HepG2 (cell line): ENCODE data around the gene RHOT1. TPM values are rescaled to one million over a fixed set of nuclear protein-coding genes. Genes with fewer than 3 reads are reported as not detected.

Experiments used
- ATAC-seq: fragments of 200-7000 bp; cut with Tn5 transposase; 3 replicates; pipeline ENCODE4 v1.9.1; 2020; ENCODE audit warnings: mild to moderate bottlenecking, moderate library complexity
- BruUV-seq: library from RNA; stranded (reverse); fragments of 400-500 nt; replicated peaks from 2 replicates; lab custom pipeline; 2021; lab: Mats Ljungman, UMichigan
- CTCF ChIA-PET: fragments of 300-600 bp; formaldehyde crosslinking; extraction: SDS; loops from one replicate; lab custom pipeline; 2021; ENCODE audit warnings: low total read pairs, inconsistent platforms, low intra/inter-chr PET ratio; lab: Yijun Ruan, JAX
- POLR2A ChIA-PET: fragments of 350-600 bp; sonication (Branson Sonifier 250); formaldehyde crosslinking; loops from one replicate; lab custom pipeline; 2020; ENCODE audit warnings: antibody characterized with exemption, inconsistent platforms; lab: Yijun Ruan, JAX
- DNase-seq: peaks from one replicate; pipeline ENCODE4 v3.0.0-alpha.2; 2015; ENCODE audit warnings: low spot score
- FAIRE-seq: peaks from 3 replicates; lab custom pipeline; 2011; peaks lifted over from hg19 to GRCh38; lab: Jason Lieb, UNC
- H2AFZ ChIP-seq: one replicate; pipeline ENCODE4 v1.6.1; 2011; ENCODE audit warnings: low read length, inconsistent platforms
- H3K27ac ChIP-seq: fragments of 300-600 bp; 3 replicates; pipeline ENCODE4 v1.8.0; 2011; ENCODE audit warnings: mixed run types, mild to moderate bottlenecking, mixed read lengths, low read length, inconsistent platforms; ENCODE audit not compliant: insufficient read depth; ENCODE audit errors: extremely low read length
- H3K27me3 ChIP-seq, 2 experiments: fragments of 200-600 bp in 1 of 2; 2 replicates in 1 of 2; 3 replicates in 1 of 2; pipeline versions ENCODE4 v1.6.0 to v1.8.0; 2011; ENCODE audit warnings: low read length in 2 of 2, mild to moderate bottlenecking in 2 of 2, moderate library complexity in 2 of 2, inconsistent platforms in 1 of 2; ENCODE audit not compliant: insufficient read depth in 2 of 2, control insufficient read depth in 1 of 2
- H3K36me3 ChIP-seq, 2 experiments: fragments of 200-600 bp in 1 of 2; replicated peaks in 1 of 2; 2 replicates in 1 of 2; 3 replicates in 1 of 2; pipeline versions ENCODE4 v1.5.1 to v1.8.0; 2011; ENCODE audit warnings: low read length in 2 of 2, inconsistent platforms in 1 of 2; ENCODE audit not compliant: insufficient read depth in 2 of 2, control insufficient read depth in 1 of 2
- H3K4me1 ChIP-seq: 2 replicates; pipeline ENCODE4 v1.5.1; 2012; ENCODE audit warnings: low read length, inconsistent platforms; ENCODE audit not compliant: insufficient read depth
- H3K4me2 ChIP-seq: 2 replicates; pipeline ENCODE4 v1.6.0; 2011; ENCODE audit warnings: low read depth, low read length, inconsistent platforms
- H3K4me3 ChIP-seq, 3 experiments: fragments of 200-600 bp in 1 of 3; sonication (generic), shearing (Covaris generic) in 1 of 3; replicated peaks in 1 of 3; 2 replicates each; pipeline ENCODE4 v1.5.1; 2011 to 2016; ENCODE audit warnings: low read length in 3 of 3, inconsistent platforms in 2 of 3, low read depth in 2 of 3, mild to moderate bottlenecking in 2 of 3, control low read depth in 1 of 3, mixed read lengths in 1 of 3; ENCODE audit not compliant: insufficient read depth in 1 of 3
- H3K79me2 ChIP-seq: one replicate; pipeline ENCODE4 v1.6.1; 2011; ENCODE audit warnings: low read length, inconsistent platforms; ENCODE audit not compliant: insufficient read depth
- H3K9ac ChIP-seq: 2 replicates; pipeline ENCODE4 v1.6.0; 2011; ENCODE audit warnings: mild to moderate bottlenecking, low read depth, low read length, inconsistent platforms; ENCODE audit not compliant: insufficient read depth
- H3K9me3 ChIP-seq: 2 replicates; pipeline ENCODE4 v1.5.1; 2012; ENCODE audit warnings: mild to moderate bottlenecking, low read length
- H4K20me1 ChIP-seq: 2 replicates; pipeline ENCODE4 v1.6.0; 2011; ENCODE audit warnings: inconsistent platforms, mild to moderate bottlenecking, low read length, moderate library complexity; ENCODE audit not compliant: insufficient read depth
- BORCS8-MEF2B ChIP-seq: sonication (generic); formaldehyde crosslinking; IDR thresholded peaks from 2 replicates; pipeline ENCODE4 v1.8.0; 2022; ENCODE audit warnings: mild to moderate bottlenecking, missing genetic modification reagents
- CREM ChIP-seq, 2 experiments: sonication (generic) in 1 of 2; formaldehyde crosslinking in 1 of 2; IDR thresholded peaks; 2 replicates each; pipeline versions ENCODE4 v1.4.0 to v1.6.1; 2016 to 2020; ENCODE audit warnings: antibody characterized with exemption in 1 of 2, mild to moderate bottlenecking in 1 of 2, missing genetic modification reagents in 1 of 2
- DR1 ChIP-seq: sonication (generic); formaldehyde crosslinking; IDR thresholded peaks from 2 replicates; pipeline ENCODE4 v1.8.0; 2021; ENCODE audit warnings: mild to moderate bottlenecking, missing genetic modification reagents, inconsistent platforms
- EHMT2 ChIP-seq: fragments of 200-600 bp; sonication (generic); IDR thresholded peaks from 2 replicates; pipeline ENCODE4 v1.7.0; 2017; ENCODE audit warnings: antibody characterized with exemption, low read depth, low read length, borderline replicate concordance
- FOXA1 ChIP-seq, 2 experiments: fragments of 450-650 bp in 1 of 2; sonication (generic) in 1 of 2; formaldehyde crosslinking in 1 of 2; IDR thresholded peaks; 2 replicates each; pipeline versions ENCODE4 v1.4.0 to v1.6.1; 2016 to 2020; ENCODE audit warnings: missing genetic modification reagents in 1 of 2
- HDAC6 ChIP-seq: fragments of 200-600 bp; sonication (generic); IDR thresholded peaks from 2 replicates; pipeline ENCODE4 v1.7.0; 2017; ENCODE audit warnings: mild to moderate bottlenecking, antibody characterized with exemption, low read length, low read depth
- HNRNPLL ChIP-seq: fragments of 200-400 bp; formaldehyde crosslinking; IDR thresholded peaks from 2 replicates; pipeline ENCODE4 v1.6.1; 2017; ENCODE audit warnings: mild to moderate bottlenecking, low read depth, low read length; ENCODE audit not compliant: poor library complexity, severe bottlenecking
- KLF6 ChIP-seq: IDR thresholded peaks from 2 replicates; pipeline ENCODE4 v1.8.0; 2016; ENCODE audit warnings: missing biosample characterization, missing genetic modification reagents
- NBN ChIP-seq: fragments of 450-650 bp; conservative IDR thresholded peaks from 2 replicates; pipeline ENCODE4 v1.6.1; 2017
- RFX1 ChIP-seq: fragments of 450-650 bp; IDR thresholded peaks from 2 replicates; pipeline ENCODE4 v1.6.1; 2017
- RNF2 ChIP-seq: fragments of 450-650 bp; conservative IDR thresholded peaks from 2 replicates; pipeline ENCODE4 v1.6.1; 2016; ENCODE audit warnings: low read depth
- TEAD2 ChIP-seq: sonication (generic); formaldehyde crosslinking; IDR thresholded peaks from 2 replicates; pipeline ENCODE4 v1.9.0; 2021; ENCODE audit warnings: missing genetic modification reagents
- TRIM24 ChIP-seq: sonication (generic); formaldehyde crosslinking; IDR thresholded peaks from 2 replicates; pipeline ENCODE4 v1.8.0; 2022; ENCODE audit warnings: mild to moderate bottlenecking, missing genetic modification reagents
- ZFP36L2 ChIP-seq: sonication (generic); formaldehyde crosslinking; IDR thresholded peaks from 2 replicates; pipeline ENCODE4 v1.4.0; 2020; ENCODE audit warnings: missing genetic modification reagents
- ZNF343 ChIP-seq: sonication (generic); formaldehyde crosslinking; IDR thresholded peaks from 2 replicates; pipeline ENCODE4 v1.4.0; 2020; ENCODE audit warnings: mild to moderate bottlenecking, missing genetic modification reagents
- ZNF549 ChIP-seq: sonication (generic); formaldehyde crosslinking; IDR thresholded peaks from 2 replicates; pipeline ENCODE4 v1.5.0; 2020; ENCODE audit warnings: missing genetic modification reagents
- ZNF557 ChIP-seq: sonication (generic); formaldehyde crosslinking; IDR thresholded peaks from 2 replicates; pipeline ENCODE4 v1.4.0; 2020; ENCODE audit warnings: missing genetic modification reagents
- WGBS: methylation state at CpG from one replicate; pipeline ENCODE4 v1.1.6; 2017; ENCODE audit warnings: low lambda C conversion rate; 5-methylcytosine and 5-hydroxymethylcytosine counted together
- in situ Hi-C: cut with HindIII; loops from 2 replicates; pipeline ENCODE4 v1.10.0; 2017; ENCODE audit warnings: low pct_unique_long_range_greater_than_20kb; ENCODE audit not compliant: extremely low pct_ligation_motif_present
- intact Hi-C: fragments of 100-400 bp; cut with micrococcal nuclease; formaldehyde crosslinking; loops from one replicate; pipeline ENCODE4 v1.10.0; 2022; ENCODE audit not compliant: unreplicated experiment
- polyA plus RNA-seq, 8 experiments: library from polyadenylated mRNA; depleted of rRNA in 3 of 8; stranded (reverse) in 7 of 8; unstranded in 1 of 8; fragments of >200 nt; fragmentation: Illumina TruSeq in 4 of 8; extraction: Trizol in 4 of 8; gene quantifications; 2 replicates each; pipeline versions ENCODE4 v1.2.1 to v1.2.3, GENCODE V29; 2011 to 2016; ENCODE audit warnings: low read depth in 4 of 8, missing spikeins in 1 of 8, mixed read lengths in 1 of 8; ENCODE audit not compliant: insufficient read depth in 1 of 8
- total RNA-seq, 5 experiments: library from RNA; depleted of rRNA; stranded (reverse); fragments of >200 nt; fragmentation: Illumina TruSeq; extraction: Trizol; gene quantifications; 2 replicates each; pipeline ENCODE4 v1.2.3, GENCODE V29; 2016; ENCODE audit warnings: low read depth in 1 of 5
- TF ChIP-seq, protein P1 (sequence below), 2 experiments: sonication (generic) in 1 of 2; formaldehyde crosslinking in 1 of 2; IDR thresholded peaks; 2 replicates each; pipeline versions ENCODE4 v1.4.0 to v1.6.1; 2018 to 2020; ENCODE audit warnings: missing genetic modification reagents in 2 of 2, borderline replicate concordance in 1 of 2, low read depth in 1 of 2, mild to moderate bottlenecking in 1 of 2, missing biosample characterization in 1 of 2

Gene RHOT1
- total and polyA plus RNA-seq, 2 of the 13 experiments (the other 11 are each of a cell fraction or from before 2014, with no cell fraction given), result 25.6 to 41.5 TPM

- FAIRE-seq (no peak), ATAC-seq (no peak), DNase-seq (no peak)
- Histone ChIP-seq H3K27ac (no peak overlapping the region), H3K4me2 (no peak overlapping the region), H3K4me1 (no peaks in the 10 kb centered on the region), H3K9me3 (no peaks in the 10 kb centered on the region), H3K9ac (no peak overlapping the region), H3K79me2 (no peaks in the 10 kb centered on the region), H2AFZ (no peak overlapping the region), H4K20me1 (no peaks in the 10 kb centered on the region), H3K4me3 (no peak overlapping the region), H3K36me3 (peaks cover 2 to 8% of the 10 kb centered on the region in 2 experiments; a peak in 1 of 5 replicates), H3K27me3 (no peaks in the 10 kb centered on the region)
- BruUV-seq, result no TSS peak
- in situ Hi-C loops, result no loop called here
- WGBS, result 91% methylated on average over 3 of the region's 3 CpGs
- intact Hi-C loops, result no loop called here
- POLR2A ChIA-PET, result no interaction called here
- CTCF ChIA-PET, result no interaction called here
- TF ChIP-seq NBN (no peak), TEAD2 (CRISPR knock-in tag) (no peak), ZFP36L2 (CRISPR knock-in tag) (no peak)
These were observed 84.6 kb downstream of the RHOT1 start for GRCh38 chr17:32226886-32227285.

- H3K27me3 ChIP-seq, result no peaks in the 10 kb centered on the region
- no peaks in the 10 kb centered on the region for H4K20me1 ChIP-seq
- H3K4me3 ChIP-seq, result no peak overlapping the region
- no TSS peak for BruUV-seq
- ChIA-PET CTCF (no interaction called here), POLR2A (no interaction called here)
- H3K36me3 ChIP-seq, result peaks cover 2 to 8% of the 10 kb centered on the region in 2 experiments; a peak in 1 of 5 replicates
- intact Hi-C loops (no loop called here), in situ Hi-C loops (no loop called here)
- ATAC-seq (no peak), FAIRE-seq (no peak), DNase-seq (no peak)
- no peaks in the 10 kb centered on the region for H3K79me2 ChIP-seq
- H3K4me2 ChIP-seq, result no peak overlapping the region
- H3K9me3 ChIP-seq, result no peaks in the 10 kb centered on the region
- WGBS, result 84% methylated on average over 9 of the region's 9 CpGs
- no peak overlapping the region for H3K27ac ChIP-seq
- H3K9ac ChIP-seq, result no peak overlapping the region
- H3K4me1 ChIP-seq, result no peaks in the 10 kb centered on the region
- TF ChIP-seq FOXA1 (IDR thresholded peaks at IDR 0.05), result no peak
- no peak for TF ChIP-seq FOXA1 (CRISPR knock-in tag; IDR thresholded peaks at IDR 0.05)
- TF ChIP-seq, protein P1, sequence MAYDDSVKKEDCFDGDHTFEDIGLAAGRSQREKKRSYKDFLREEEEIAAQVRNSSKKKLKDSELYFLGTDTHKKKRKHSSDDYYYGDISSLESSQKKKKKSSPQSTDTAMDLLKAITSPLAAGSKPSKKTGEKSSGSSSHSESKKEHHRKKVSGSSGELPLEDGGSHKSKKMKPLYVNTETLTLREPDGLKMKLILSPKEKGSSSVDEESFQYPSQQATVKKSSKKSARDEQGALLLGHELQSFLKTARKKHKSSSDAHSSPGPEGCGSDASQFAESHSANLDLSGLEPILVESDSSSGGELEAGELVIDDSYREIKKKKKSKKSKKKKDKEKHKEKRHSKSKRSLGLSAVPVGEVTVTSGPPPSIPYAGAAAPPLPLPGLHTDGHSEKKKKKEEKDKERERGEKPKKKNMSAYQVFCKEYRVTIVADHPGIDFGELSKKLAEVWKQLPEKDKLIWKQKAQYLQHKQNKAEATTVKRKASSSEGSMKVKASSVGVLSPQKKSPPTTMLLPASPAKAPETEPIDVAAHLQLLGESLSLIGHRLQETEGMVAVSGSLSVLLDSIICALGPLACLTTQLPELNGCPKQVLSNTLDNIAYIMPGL (CRISPR knock-in tag; IDR thresholded peaks at IDR 0.05; ENCODE audit: borderline replicate concordance in 1 of 2, low read depth in 1 of 2), result no peak
- TF ChIP-seq KLF6 (CRISPR knock-in tag), result no peak
- no peak for TF ChIP-seq HDAC6
- TF ChIP-seq HNRNPLL, result no peak
- no peak for TF ChIP-seq ZNF549 (CRISPR knock-in tag)
- TF ChIP-seq EHMT2, result no peak
- no peak for TF ChIP-seq ZNF343 (CRISPR knock-in tag)
- no peak for TF ChIP-seq BORCS8-MEF2B (CRISPR knock-in tag)
- TF ChIP-seq ZNF557 (CRISPR knock-in tag), result no peak
- no peak for TF ChIP-seq RNF2
- TF ChIP-seq DR1 (CRISPR knock-in tag), result no peak
- no peak for TF ChIP-seq RFX1
- no peak for TF ChIP-seq TRIM24 (CRISPR knock-in tag)
- TF ChIP-seq CREM (IDR thresholded peaks at IDR 0.05), result no peak
- TF ChIP-seq CREM (CRISPR knock-in tag; IDR thresholded peaks at IDR 0.05), result no peak
- no peak overlapping the region for H2AFZ ChIP-seq
These were observed 85.6 kb downstream of the RHOT1 start for GRCh38 chr17:32227910-32228309.
